ENCODE data around the gene PCED1A. TPM values are rescaled to one million over a fixed set of nuclear protein-coding genes. Genes with fewer than 3 reads are reported as not detected.

Gene PCED1A
- total and polyA plus RNA-seq, 2 of the 13 experiments (the other 11 are each of a cell fraction or from before 2014, with no cell fraction given) = 40.1 to 84.2 TPM

DNA sequence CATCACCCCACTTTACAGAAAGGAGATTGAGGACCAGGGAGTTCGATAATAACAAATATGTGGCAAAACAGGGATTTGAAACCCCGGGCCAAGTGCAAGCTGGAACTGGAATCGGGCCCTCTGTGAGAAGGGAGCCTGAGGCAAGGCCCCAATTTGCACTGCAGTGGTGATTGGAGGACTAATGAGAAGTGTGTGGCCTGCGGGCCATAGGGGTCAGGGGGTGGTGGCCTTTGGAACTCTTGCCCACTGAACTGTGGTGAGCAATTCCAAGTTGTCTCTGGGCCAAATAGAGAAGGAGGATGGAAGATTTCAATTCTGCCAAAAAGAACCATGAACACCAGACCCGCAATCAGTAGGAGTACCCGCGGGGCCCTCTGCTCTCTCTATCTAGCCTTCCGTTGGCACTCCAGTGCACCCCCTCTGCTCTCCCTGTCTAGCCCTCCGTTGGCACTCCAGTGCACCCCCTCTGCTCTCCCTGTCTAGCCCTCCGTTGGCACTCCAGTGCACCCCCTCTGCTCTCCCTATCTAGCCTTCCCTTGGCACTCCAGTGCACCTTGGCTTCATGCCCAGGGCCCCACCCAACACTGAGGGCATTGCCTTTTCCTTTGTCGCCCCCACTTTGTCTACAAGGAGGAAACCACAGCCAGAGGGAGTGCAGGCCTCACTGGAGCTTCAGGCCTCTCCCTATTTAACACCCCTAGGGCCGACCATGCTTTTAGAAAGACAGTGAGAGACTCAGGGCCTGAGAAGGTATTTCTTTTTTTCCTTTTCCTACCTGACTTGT, 26.8 kb upstream of the PCED1A start:
- Histone ChIP-seq H3K36me3 (replicated peaks in 1 of 2; ENCODE audit: control insufficient read depth in 1 of 2, insufficient read depth in 2 of 2, low read length in 2 of 2) (peaks cover 0 to 4% of the 10 kb centered on the region in 2 experiments; a peak in 3 of 5 replicates), H4K20me1 (ENCODE audit: insufficient read depth, low read length) (no peaks in the 10 kb centered on the region), H3K4me3 (replicated peaks in 1 of 3; ENCODE audit: insufficient read depth in 1 of 3, low read depth in 2 of 3, low read length in 3 of 3) (no peak overlapping the region), H3K79me2 (ENCODE audit: insufficient read depth, low read length) (no peaks in the 10 kb centered on the region), H3K27me3 (ENCODE audit: control insufficient read depth in 1 of 2, insufficient read depth in 2 of 2, low read length in 2 of 2) (peaks cover 0 to 15% of the 10 kb centered on the region in 2 experiments; a peak in 3 of 5 replicates), H3K9ac (ENCODE audit: insufficient read depth, low read depth, low read length) (no peak overlapping the region), H2AFZ (ENCODE audit: low read length) (no peak overlapping the region), H3K4me1 (ENCODE audit: insufficient read depth, low read length) (peaks cover 33% of the 10 kb centered on the region), H3K27ac (ENCODE audit: extremely low read length, insufficient read depth, low read length) (no peak overlapping the region), H3K9me3 (ENCODE audit: low read length) (no peaks in the 10 kb centered on the region), H3K4me2 (ENCODE audit: low read depth, low read length) (no peak overlapping the region)
- BruUV-seq (replicated peaks) = no TSS peak
- intact Hi-C loops (cut with micrococcal nuclease; ENCODE audit: unreplicated experiment) (no loop called here), in situ Hi-C loops (cut with HindIII; ENCODE audit: extremely low pct_ligation_motif_present, low pct_unique_long_range_greater_than_20kb) (no loop called here)
- DNase-seq (ENCODE audit: low spot score) = no peak
- TF ChIP-seq ATF7-NPFF (CRISPR knock-in tag; IDR thresholded peaks at IDR 0.05; ENCODE audit: low read depth) (no peak), RFXAP (CRISPR knock-in tag; IDR thresholded peaks at IDR 0.05; ENCODE audit: borderline replicate concordance) (0 out of 2 replicates have a peak, but pooled peaks have one; percentile 30)
- TF ChIP-seq, protein P1, sequence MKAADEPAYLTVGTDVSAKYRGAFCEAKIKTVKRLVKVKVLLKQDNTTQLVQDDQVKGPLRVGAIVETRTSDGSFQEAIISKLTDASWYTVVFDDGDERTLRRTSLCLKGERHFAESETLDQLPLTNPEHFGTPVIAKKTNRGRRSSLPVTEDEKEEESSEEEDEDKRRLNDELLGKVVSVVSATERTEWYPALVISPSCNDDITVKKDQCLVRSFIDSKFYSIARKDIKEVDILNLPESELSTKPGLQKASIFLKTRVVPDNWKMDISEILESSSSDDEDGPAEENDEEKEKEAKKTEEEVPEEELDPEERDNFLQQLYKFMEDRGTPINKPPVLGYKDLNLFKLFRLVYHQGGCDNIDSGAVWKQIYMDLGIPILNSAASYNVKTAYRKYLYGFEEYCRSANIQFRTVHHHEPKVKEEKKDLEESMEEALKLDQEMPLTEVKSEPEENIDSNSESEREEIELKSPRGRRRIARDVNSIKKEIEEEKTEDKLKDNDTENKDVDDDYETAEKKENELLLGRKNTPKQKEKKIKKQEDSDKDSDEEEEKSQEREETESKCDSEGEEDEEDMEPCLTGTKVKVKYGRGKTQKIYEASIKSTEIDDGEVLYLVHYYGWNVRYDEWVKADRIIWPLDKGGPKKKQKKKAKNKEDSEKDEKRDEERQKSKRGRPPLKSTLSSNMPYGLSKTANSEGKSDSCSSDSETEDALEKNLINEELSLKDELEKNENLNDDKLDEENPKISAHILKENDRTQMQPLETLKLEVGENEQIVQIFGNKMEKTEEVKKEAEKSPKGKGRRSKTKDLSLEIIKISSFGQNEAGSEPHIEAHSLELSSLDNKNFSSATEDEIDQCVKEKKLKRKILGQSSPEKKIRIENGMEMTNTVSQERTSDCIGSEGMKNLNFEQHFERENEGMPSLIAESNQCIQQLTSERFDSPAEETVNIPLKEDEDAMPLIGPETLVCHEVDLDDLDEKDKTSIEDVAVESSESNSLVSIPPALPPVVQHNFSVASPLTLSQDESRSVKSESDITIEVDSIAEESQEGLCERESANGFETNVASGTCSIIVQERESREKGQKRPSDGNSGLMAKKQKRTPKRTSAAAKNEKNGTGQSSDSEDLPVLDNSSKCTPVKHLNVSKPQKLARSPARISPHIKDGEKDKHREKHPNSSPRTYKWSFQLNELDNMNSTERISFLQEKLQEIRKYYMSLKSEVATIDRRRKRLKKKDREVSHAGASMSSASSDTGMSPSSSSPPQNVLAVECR (CRISPR knock-in tag; IDR thresholded peaks at IDR 0.05; ENCODE audit: borderline replicate concordance) = no peak
- ChIA-PET POLR2A (no interaction called here), CTCF (ENCODE audit: low intra/inter-chr PET ratio, low total read pairs) (no interaction called here)
- 88% methylated on average over 12 of the region's 12 CpGs for WGBS (ENCODE audit: low lambda C conversion rate)
- no peak for FAIRE-seq
- no peak for ATAC-seq

Measured in HepG2 (cell line).